Cardiac fibroblast (primary cell): Measurements from ENCODE around the gene CXCL5.

ENCODE experiments used
- DNase-seq, 2 donors: peaks; one replicate each; pipeline versions ENCODE4 v3.0.0 to v3.0.0-alpha.2; 2010; ENCODE audit warnings: low read depth in 2 of 2
- H3K4me3 ChIP-seq, 2 donors: replicated peaks in 1 of 2; 1 replicate in 1 of 2; 2 replicates in 1 of 2; pipeline ENCODE4 v1.5.1; 2011; ENCODE audit warnings: low read depth in 2 of 2, low read length in 2 of 2, mild to moderate bottlenecking in 2 of 2, moderate library complexity in 1 of 2
- TF ChIP-seq, protein P1 (sequence below): IDR thresholded peaks from one replicate; pipeline ENCODE4 v1.5.1; 2011; ENCODE audit warnings: low read depth, mild to moderate bottlenecking, low read length, inconsistent platforms

CXCL5 gene

DNA sequence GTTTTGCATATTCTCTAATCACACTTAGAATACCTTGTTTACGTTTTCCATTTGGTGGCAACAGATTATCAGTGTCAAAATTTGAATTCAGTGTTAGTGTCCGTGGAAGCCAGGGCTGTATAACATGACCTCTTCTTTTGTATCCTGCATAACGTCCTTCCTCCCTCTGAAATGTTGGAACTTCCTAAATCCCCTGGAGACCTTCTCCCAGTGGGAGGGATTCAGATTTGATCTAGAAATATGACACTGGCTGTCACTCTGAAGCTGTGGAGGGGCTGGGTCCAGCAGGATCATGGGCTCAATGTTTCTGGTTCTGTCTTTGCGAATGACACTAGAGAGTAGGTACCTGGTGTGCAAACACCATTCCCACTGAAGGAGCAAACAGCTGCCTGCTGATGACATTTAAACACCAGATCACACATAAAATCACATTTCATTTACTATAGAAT lies 40.9 kb upstream of the CXCL5 start:
- peak; percentile 24 to 52 for DNase-seq
- peak overlapping the region; percentile 70 to 80 for H3K4me3 ChIP-seq
- TF ChIP-seq, protein P1, sequence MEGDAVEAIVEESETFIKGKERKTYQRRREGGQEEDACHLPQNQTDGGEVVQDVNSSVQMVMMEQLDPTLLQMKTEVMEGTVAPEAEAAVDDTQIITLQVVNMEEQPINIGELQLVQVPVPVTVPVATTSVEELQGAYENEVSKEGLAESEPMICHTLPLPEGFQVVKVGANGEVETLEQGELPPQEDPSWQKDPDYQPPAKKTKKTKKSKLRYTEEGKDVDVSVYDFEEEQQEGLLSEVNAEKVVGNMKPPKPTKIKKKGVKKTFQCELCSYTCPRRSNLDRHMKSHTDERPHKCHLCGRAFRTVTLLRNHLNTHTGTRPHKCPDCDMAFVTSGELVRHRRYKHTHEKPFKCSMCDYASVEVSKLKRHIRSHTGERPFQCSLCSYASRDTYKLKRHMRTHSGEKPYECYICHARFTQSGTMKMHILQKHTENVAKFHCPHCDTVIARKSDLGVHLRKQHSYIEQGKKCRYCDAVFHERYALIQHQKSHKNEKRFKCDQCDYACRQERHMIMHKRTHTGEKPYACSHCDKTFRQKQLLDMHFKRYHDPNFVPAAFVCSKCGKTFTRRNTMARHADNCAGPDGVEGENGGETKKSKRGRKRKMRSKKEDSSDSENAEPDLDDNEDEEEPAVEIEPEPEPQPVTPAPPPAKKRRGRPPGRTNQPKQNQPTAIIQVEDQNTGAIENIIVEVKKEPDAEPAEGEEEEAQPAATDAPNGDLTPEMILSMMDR = no peak

DNA sequence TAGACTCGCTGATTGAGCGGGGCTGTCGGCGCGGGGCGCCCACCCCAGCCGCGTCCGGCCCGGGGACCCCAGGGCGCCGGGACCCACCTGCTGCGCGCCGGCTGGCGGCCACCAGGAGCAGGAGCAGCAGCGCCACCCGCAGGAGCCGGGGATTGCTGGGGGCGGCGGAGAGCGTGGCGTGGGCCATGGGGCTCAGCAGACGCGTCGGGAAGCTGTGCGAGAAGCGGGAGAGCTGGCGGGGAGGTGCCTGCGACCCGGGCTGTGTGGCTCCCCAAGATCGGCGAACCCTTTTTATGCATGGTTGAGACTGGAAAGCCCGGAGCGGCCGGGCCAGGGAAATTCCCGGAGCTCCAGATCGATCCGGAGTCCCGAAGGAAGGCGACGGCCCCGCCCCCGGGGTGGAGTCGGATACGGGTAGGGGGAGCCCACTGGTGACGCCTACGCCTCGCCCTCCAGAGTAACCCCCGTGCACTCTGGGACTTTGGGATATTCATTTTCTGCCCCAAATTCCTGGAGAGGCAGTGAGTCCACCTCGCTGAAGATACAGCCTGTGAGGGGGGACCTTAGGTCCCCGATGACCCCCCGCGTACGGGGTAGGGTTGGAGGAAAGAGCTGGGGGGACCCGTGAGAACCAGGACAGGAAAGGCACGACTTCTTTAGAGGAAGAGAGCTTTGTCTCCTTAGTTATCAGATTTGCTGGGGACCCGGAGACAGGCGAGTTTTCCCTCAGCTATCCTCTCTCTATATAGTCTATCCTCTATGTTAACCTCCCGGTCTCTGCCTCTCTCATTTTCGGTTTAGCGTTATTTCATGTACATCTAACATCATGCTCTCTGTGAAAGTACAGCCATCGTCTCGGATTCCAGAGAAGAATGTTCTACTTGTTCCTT lies 40.2 kb upstream of the CXCL5 start, which contains the start of gene CXCL3:
TSS of gene CXCL3 (minus strand) at position 265 of the 890 bp plus-strand sequence. CDS start at position 187, 78 bp downstream.
- peak within 1 kb of the TSS; percentile 70 to 80 for H3K4me3 ChIP-seq
- TF ChIP-seq, protein P1 = no peak
- peak; percentile 78 to 85 for DNase-seq

DNA sequence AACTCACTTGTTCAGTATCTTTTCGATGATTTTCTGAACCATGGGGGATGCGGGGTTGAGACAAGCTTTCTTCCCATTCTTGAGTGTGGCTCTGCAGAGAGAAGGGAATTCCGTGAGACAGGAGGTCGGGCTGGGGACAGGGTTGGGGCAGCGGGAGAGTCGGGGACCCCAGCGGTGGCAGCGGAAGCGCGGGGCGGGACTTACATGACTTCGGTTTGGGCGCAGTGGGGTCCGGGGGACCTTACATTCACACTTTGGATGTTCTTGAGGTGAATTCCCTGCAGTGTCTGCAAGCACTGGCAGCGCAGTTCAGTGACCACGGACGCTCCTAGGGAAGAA lies 39.6 kb upstream of the CXCL5 start:
- TF ChIP-seq, protein P1 = no peak
- DNase-seq = peak in 1 of 2 donors; percentile 28
- H3K4me3 ChIP-seq = peak overlapping the region; percentile 70 to 80

DNA sequence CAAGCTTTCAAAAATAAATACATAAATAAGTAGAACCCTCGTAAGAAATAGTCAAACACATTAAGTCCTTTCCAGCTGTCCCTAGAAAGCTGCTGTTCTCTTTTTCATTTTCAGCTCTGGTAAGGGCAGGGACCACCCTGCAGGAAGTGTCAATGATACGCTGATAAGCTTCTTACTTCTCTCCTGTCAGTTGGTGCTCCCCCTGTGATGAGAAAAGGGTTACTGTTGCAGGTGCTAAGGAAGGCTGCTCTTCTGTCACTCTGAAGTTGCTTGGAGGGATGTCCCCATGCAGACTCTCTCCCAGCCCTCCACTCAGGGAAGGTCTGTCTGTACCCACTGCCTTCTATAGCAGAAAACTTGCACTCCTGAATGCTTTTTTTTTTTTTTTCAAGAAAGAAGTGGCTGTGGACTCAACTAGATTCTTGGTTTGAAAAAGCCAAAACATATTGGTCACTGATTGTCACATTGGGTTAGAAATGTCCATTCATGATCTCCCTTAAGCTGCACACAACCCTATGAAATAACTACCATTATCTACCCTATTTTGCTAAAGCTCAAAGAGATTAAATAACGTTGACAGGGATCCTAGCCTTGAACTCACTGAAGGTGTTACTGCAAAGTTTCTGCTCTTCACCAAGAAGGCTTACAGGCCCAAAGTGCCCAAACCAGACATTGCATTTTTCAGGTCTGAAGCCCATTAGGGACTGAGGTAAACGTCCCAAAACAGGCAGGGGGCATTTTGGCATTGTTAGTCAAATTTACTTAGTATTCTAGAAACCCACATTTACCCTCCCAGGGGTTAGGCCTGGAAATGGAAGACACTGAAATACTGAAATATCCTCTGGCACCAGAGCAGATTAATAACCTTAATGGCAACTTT lies 38.8 kb upstream of the CXCL5 start:
- peak in 1 of 2 donors; percentile 37 for DNase-seq
- peak overlapping the region; percentile 70 to 80 for H3K4me3 ChIP-seq
- TF ChIP-seq, protein P1 = no peak

DNA sequence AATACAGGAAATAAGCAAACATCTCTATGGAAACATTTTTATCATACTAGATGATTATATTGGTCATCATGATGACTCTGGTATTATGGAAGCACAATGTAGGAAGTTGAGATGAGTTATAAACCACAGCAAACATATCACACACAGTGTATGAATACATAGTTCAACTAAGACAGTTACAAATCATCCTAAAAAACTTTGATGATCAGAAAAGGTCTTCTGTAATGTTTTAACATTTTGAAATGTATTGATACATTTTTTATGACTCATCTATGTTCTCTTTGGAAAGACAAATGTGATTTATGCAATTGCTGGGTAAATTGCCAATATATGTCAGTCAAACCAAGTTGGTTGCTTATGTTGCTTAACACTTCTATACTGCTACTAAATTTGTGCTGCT lies 35.3 kb upstream of the CXCL5 start:
- TF ChIP-seq, protein P1 = no peak
- DNase-seq = peak; percentile 43 to 88
- H3K4me3 ChIP-seq = no peak overlapping the region

DNA sequence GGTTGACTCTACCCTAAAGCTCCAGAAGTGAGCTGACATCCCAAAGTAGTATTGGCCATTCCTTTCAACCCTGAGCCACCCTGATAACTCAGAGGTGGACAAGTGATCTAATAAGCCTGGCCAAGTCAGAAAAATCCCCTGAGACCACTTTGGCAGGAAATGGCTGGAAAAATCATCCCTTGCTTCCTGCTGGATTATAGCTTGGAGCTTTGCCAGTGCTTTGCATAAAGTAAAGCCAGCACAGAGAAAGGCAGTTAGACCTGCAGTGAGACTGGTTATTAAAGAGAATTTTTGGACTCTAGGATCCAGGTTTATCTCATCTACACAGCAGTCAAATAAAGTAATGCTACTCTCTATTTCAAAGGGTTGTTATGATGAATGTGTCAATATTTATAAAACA lies 33.6 kb upstream of the CXCL5 start:
- H3K4me3 ChIP-seq = no peak overlapping the region
- TF ChIP-seq, protein P1 = no peak
- DNase-seq = peak; percentile 52 to 59
